ENCODE results near the gene CSF3.

GRCh38 chr17:40041196-40041595 lies 26.0 kb downstream of the CSF3 start:
- TF ChIP-seq CTCF (IDR thresholded peaks at IDR 0.05) (no peak), POLR2A (IDR thresholded peaks at IDR 0.05) (no peak)

Measured in adrenal gland (tissue), 5 donors.